Cortex of kidney (tissue), 1 donor: ENCODE results near the gene SH3TC1.

Experiments
- DNase-seq: peaks from one replicate; lab custom pipeline; 2025; lab: John Stamatoyannopoulos, UW

Gene SH3TC1

GRCh38 chr4:8198906-8199593, at the start of gene SH3TC1:
Gene SH3TC1, plus strand, starts transcription at chr4:8199290. Its CDS starts 5,905 bp downstream, at chr4:8205195.
- DNase-seq: peak; percentile 71

GRCh38 chr4:8149664-8150063, 49.4 kb upstream of the SH3TC1 start:
- DNase-seq: no peak

- DNase-seq: no peak
Measured at GRCh38 chr4:8150152-8151090, 48.7 kb upstream of the SH3TC1 start.

- no peak for DNase-seq
Measured at GRCh38 chr4:8151165-8151650, 47.9 kb upstream of the SH3TC1 start.

GRCh38 chr4:8152090-8152864, 46.8 kb upstream of the SH3TC1 start:
- DNase-seq: no peak

GRCh38 chr4:8152865-8153257, 46.2 kb upstream of the SH3TC1 start:
- DNase-seq: no peak

- DNase-seq: no peak
Measured at GRCh38 chr4:8153441-8153840, 45.6 kb upstream of the SH3TC1 start.

- DNase-seq: no peak
Measured at GRCh38 chr4:8155048-8155447, 44.0 kb upstream of the SH3TC1 start.

GRCh38 chr4:8155660-8156421, 43.2 kb upstream of the SH3TC1 start:
- DNase-seq: no peak

- DNase-seq: no peak
Measured at GRCh38 chr4:8156617-8157016, 42.5 kb upstream of the SH3TC1 start.

GRCh38 chr4:8157496-8157895, 41.6 kb upstream of the SH3TC1 start:
- DNase-seq: no peak

GRCh38 chr4:8157944-8158709, 41.0 kb upstream of the SH3TC1 start:
- DNase-seq: no peak

GRCh38 chr4:8158710-8159536, 40.2 kb upstream of the SH3TC1 start, which contains the start of gene ABLIM2:
Gene ABLIM2, minus strand, starts transcription at chr4:8158813. Its CDS starts 124 bp downstream, at chr4:8158689.
- peak; percentile 79 for DNase-seq

- no peak for DNase-seq
Measured at GRCh38 chr4:8159537-8160232, 39.4 kb upstream of the SH3TC1 start.

- no peak for DNase-seq
Measured at GRCh38 chr4:8160233-8160560, 38.9 kb upstream of the SH3TC1 start.

- DNase-seq: no peak
Measured at GRCh38 chr4:8160572-8160971, 38.5 kb upstream of the SH3TC1 start.

GRCh38 chr4:8162625-8163024, 36.5 kb upstream of the SH3TC1 start:
- no peak for DNase-seq

- no peak for DNase-seq
Measured at GRCh38 chr4:8163026-8163425, 36.1 kb upstream of the SH3TC1 start.
